ENCODE measurements around the gene ATM. TPM values are rescaled to one million over a fixed set of nuclear protein-coding genes. Genes with fewer than 3 reads are reported as not detected.

The ATM gene
- polyA plus RNA-seq, 1 donor from 2014 or later = 74.6 TPM

DNA sequence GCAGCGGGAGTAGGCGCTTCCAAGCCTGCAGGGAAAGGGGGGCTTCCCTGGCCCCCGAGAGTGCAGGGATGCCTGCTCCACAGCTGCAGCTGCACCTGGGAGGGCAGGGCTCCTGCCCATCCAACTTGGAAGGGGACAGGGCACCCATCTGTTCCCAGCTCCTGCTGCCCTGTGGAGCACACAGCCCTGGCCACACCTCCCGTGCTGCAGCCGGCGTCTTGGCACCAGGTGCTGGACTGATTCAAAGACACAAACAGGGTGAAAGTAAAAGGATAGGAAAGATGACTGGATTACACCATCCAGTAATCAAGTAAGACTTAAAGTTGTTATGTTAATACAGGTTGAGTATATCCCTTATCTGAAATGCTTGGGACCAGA, 15.2 kb upstream of the ATM start:
- H4K20me1 ChIP-seq (ENCODE audit: insufficient read depth) = no peaks in the 10 kb centered on the region
- no peak overlapping the region for H3K27ac ChIP-seq (ENCODE audit: low read length)
- no peak overlapping the region for H3K9ac ChIP-seq (ENCODE audit: low read length)
- H3K4me3 ChIP-seq (ENCODE audit: low read length) = no peak overlapping the region
- no peak overlapping the region for H3K4me2 ChIP-seq (ENCODE audit: low read length)
- peaks cover 6% of the 10 kb centered on the region for H3K9me3 ChIP-seq (ENCODE audit: low read length)
- no peaks in the 10 kb centered on the region for H3K27me3 ChIP-seq (ENCODE audit: insufficient read depth, low read depth, low read length)
- no peaks in the 10 kb centered on the region for H3F3A ChIP-seq (ENCODE audit: insufficient read depth, low read length, poor library complexity, severe bottlenecking)
- H3K36me3 ChIP-seq (ENCODE audit: insufficient read depth, low read length) = peaks cover 14% of the 10 kb centered on the region
- no peaks in the 10 kb centered on the region for H3K9me2 ChIP-seq (ENCODE audit: insufficient read depth, low read length)
- no peak overlapping the region for H2AFZ ChIP-seq (ENCODE audit: low read depth, low read length)
- peaks cover 14% of the 10 kb centered on the region for H3K79me2 ChIP-seq (replicated peaks; ENCODE audit: insufficient read depth, low read length)
- TF ChIP-seq REST (IDR thresholded peaks at IDR 0.05; ENCODE audit: borderline replicate concordance) (no peak), SMC3 (conservative IDR thresholded peaks at IDR 0.05; ENCODE audit: poor library complexity) (no peak), POLR2AphosphoS5 (IDR thresholded peaks at IDR 0.05) (no peak)

- Histone ChIP-seq H3K9me2 (ENCODE audit: insufficient read depth, low read length) (no peaks in the 10 kb centered on the region), H3K36me3 (ENCODE audit: insufficient read depth, low read length) (peaks cover 4% of the 10 kb centered on the region), H3K4me3 (ENCODE audit: low read length) (no peak overlapping the region), H3F3A (ENCODE audit: insufficient read depth, low read length, poor library complexity, severe bottlenecking) (no peaks in the 10 kb centered on the region), H3K79me2 (replicated peaks; ENCODE audit: insufficient read depth, low read length) (peaks cover 22% of the 10 kb centered on the region), H3K9ac (ENCODE audit: low read length) (no peak overlapping the region), H3K4me2 (ENCODE audit: low read length) (no peak overlapping the region), H2AFZ (ENCODE audit: low read depth, low read length) (no peak overlapping the region), H3K27me3 (ENCODE audit: insufficient read depth, low read depth, low read length) (no peaks in the 10 kb centered on the region), H3K27ac (ENCODE audit: low read length) (no peak overlapping the region), H4K20me1 (ENCODE audit: insufficient read depth) (no peaks in the 10 kb centered on the region), H3K9me3 (ENCODE audit: low read length) (no peaks in the 10 kb centered on the region)
- no peak for TF ChIP-seq TAF1 (IDR thresholded peaks at IDR 0.05; ENCODE audit: low read depth)
- TF ChIP-seq EP300 (conservative IDR thresholded peaks at IDR 0.05; ENCODE audit: poor library complexity, severe bottlenecking) = no peak
- TF ChIP-seq POLR2AphosphoS5 (IDR thresholded peaks at IDR 0.05) = no peak
- TF ChIP-seq RAD21 (conservative IDR thresholded peaks at IDR 0.05) = no peak
- no peak for TF ChIP-seq SMC3 (conservative IDR thresholded peaks at IDR 0.05; ENCODE audit: poor library complexity)
- TF ChIP-seq EZH2 (IDR thresholded peaks at IDR 0.05; ENCODE audit: borderline replicate concordance, insufficient read depth, low read length, poor library complexity, severe bottlenecking) = no peak
- TF ChIP-seq CTCF (IDR thresholded peaks at IDR 0.05; ENCODE audit: poor library complexity, severe bottlenecking) = no peak
- TF ChIP-seq REST (IDR thresholded peaks at IDR 0.05; ENCODE audit: borderline replicate concordance) = no peak
- TF ChIP-seq MXI1 (conservative IDR thresholded peaks at IDR 0.05; ENCODE audit: poor library complexity, severe bottlenecking) = no peak
Measured at GRCh38 chr11:108210441-108210840, 12.4 kb upstream of the ATM start.

All from neural cell (in vitro differentiated cells).